Measurements from ENCODE around the gene CFHR1.
"Not testable (repeated sequence)": the region's sequence is repeated elsewhere in the genome, so short reads cannot be mapped to it uniquely, and the experiment has no call there.

The CFHR1 gene

DNA sequence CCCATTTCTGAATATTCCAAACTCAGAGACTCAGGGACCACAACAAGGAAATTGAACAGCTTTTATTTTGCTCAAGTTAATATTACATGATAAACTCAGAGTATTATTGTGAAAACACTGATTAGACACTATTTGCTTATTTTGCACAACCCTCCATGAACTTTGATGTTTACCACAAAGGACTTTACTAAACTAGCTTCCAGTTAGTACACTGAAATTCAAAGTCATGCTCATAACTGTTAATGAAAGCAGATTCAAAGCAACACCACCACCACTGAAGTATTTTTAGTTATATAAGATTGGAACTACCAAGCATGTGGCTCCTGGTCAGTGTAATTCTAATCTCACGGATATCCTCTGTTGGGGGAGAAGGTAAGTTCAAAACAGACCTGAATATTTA, at the start of gene CFHR1:
TSS of gene CFHR1 (plus strand) at position 201 of the 400 bp plus-strand sequence. CDS start at position 315, 114 bp downstream.
- not testable (repeated sequence) for DNase-seq (ENCODE audit: low read depth in 3 of 3)

DNA sequence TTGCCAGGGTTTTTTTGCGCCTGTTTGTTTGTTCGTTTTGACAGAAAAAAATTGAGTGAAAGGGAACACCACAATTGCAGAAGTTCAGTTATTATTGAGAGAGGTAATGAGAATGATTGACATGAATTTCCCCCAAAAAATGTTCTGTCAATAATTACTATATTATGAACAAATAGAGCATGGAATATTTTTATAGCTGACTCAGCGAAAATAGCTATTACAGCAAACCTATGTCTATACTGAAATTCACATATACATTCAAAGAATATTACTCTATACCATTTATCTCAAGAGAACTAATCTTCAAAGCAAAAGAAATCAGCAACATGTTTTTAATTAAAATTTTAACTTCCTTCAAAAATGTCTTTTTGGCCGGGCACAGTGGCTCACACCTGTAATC, 49.7 kb upstream of the CFHR1 start:
- DNase-seq (ENCODE audit: low read depth in 3 of 3), result not testable (repeated sequence)

DNA sequence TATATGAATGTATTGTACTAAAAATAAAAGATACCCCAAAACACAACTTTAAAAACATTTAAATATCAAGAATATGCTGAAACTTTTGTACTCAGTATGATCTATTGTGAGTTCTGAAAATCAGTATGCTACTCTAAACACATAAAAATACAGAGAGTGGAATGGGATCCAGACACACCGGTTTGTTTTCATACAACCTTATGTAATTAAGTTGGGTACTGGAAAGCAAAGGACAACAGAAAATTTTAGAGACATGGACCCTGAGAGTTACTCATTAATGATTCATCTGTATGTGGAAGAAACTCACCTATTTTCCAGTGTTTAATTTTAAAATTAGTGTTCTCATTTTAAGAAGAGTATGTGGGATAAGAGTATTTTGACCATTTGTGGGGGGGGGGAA, 45.8 kb upstream of the CFHR1 start:
- DNase-seq (ENCODE audit: low read depth in 3 of 3), result no peak

DNA sequence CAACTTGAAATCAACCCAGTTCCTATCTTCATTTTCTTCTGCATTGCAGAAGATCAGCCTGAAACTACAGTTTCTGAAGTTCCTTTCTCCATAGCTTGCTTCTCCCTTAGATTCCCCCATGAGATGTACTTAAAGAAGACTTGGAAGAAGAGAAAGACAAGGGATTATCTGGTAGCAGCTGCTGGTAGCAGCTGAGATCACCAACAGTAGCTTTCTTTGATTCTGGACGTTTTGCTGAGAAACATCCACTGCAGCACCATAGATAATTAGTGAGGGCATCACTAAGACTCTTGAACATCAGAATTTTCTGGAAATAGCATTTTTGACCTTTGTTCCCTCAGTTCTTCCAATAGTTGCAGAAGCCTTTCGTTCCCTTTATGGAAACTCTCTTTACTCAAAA, 45.4 kb upstream of the CFHR1 start:
- no peak for DNase-seq (ENCODE audit: low read depth in 3 of 3)

DNA sequence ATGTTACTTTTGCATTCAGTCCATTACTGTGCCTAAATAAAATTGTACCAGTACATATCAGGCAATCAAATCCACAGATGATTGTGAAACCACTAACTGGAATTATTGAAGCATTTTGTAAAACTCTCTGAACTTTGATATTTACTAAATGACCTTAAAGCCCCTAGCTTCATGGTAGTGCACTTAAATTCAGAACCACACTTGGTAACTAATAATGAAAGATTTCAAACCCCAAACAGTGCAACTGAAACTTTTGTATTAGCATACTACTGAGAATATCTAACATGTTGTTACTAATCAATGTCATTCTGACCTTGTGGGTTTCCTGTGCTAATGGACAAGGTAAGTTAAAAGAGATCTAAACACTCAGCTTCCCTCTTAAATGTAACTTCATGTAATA, 44.9 kb upstream of the CFHR1 start, which contains the start of gene CFHR3:
TSS of gene CFHR3 (plus strand) at position 238 of the 400 bp plus-strand sequence. CDS start at position 285, 47 bp downstream.
- no peak for DNase-seq (ENCODE audit: low read depth in 3 of 3)

DNA sequence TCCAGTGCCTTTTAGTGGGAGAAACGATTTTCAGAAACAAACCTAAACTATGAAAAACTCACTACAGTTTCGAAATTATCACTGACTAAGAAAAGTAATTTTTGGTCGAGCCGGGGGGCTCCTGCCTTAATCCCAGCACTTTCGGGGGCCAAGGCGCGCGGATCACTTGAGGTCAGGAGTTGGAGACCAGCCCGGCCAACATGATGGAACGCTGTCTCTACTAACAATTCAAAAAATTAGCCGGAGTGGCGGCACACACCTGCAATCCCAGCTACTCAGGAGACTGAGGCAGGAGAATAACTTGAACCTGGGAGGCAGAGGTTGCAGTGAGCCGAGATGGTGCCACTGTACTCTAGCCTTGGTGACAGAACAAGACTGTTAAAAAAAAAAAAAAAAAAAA, 41.9 kb upstream of the CFHR1 start:
- DNase-seq (ENCODE audit: low read depth in 3 of 3), result no peak

DNA sequence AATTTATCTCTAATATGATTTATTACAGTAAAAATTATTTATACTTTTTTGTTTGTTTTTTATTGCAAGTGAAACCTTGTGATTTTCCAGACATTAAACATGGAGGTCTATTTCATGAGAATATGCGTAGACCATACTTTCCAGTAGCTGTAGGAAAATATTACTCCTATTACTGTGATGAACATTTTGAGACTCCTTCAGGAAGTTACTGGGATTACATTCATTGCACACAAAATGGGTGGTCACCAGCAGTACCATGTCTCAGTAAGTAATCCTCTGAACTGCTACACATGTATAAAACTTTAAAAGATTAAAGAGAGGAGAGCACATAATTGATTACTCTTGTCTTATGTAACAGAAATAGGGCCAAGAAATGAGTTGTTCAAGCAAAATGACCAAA, 40.4 kb upstream of the CFHR1 start:
- DNase-seq (ENCODE audit: low read depth in 3 of 3), result no peak

DNA sequence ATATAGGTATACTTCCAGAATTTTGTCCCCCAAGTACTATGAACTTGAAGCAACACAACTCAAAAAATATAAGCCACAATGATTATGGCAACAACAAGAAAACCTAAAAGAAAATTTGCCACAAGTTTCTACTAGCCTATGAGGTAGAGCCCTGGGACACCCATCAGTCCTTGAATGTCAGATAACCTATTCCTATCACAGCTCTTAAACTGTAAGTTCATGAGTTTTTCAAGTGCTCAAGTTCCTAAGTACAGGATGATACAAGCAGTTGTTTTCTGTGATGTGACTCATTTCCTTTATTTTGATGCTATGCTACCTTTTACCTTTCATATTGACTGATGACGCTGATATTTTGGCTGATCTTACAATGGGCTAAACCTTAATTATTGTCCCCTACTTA, 28.3 kb upstream of the CFHR1 start:
- DNase-seq (ENCODE audit: low read depth in 3 of 3), result not testable (repeated sequence)

DNA sequence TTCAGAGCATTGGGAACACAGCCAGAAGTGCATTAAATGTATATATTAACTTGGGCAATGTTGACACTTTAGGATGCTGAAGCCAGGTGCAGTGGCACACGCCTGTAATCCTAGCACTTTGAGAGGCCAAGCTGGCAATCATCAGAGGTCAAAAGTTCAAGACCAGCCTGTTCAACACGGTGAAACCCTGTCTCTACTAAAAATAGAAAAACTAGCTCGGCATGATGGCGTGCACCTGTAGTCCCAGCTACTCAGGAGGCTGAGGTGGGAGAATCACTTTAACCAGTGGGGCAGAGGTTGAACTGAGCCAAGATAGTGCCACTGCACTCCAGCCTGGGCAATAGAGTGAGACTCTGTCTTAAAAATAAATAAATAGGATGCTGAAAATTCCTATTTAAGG, 25.4 kb upstream of the CFHR1 start:
- DNase-seq (ENCODE audit: low read depth in 3 of 3), result not testable (repeated sequence)

DNA sequence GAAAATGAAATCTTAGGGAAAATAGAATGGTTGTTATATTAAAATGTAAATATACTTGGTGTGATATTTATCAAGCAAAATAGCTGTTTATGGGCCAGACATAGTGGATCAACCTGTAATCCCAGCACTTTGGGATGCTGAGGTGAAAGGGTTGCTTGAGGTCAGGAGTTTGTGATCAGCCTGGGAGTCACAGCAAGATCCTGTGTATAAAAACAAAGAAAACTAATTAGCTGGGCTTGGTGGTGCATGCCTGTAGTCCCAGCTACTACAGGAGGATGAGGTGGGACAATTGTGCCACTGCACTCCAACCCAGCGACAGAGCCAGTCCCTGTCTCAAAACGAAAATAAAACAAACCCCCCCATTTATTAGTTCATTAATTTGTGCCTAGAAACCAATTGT, 21.6 kb upstream of the CFHR1 start:
- no peak for DNase-seq (ENCODE audit: low read depth in 3 of 3)

DNA sequence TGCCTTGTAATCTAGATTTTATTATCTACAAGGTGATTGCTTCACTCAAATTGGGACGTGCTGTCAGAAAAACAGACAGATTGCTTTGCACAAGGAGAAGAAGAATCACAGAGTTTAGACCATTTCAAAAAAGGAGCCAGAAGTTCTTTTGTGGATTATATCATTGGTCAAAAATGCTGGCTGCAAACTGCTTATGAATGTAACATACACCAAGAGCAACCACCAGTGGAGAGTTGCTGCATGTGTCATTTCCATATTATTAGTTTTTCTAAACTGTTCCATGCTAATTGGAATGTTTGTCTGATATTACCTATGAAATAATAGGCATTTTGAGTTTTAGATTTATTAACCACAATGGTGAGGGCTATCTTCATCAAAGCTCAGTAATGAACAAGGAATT, 17.6 kb upstream of the CFHR1 start:
- DNase-seq (ENCODE audit: low read depth in 3 of 3), result not testable (repeated sequence)

DNA sequence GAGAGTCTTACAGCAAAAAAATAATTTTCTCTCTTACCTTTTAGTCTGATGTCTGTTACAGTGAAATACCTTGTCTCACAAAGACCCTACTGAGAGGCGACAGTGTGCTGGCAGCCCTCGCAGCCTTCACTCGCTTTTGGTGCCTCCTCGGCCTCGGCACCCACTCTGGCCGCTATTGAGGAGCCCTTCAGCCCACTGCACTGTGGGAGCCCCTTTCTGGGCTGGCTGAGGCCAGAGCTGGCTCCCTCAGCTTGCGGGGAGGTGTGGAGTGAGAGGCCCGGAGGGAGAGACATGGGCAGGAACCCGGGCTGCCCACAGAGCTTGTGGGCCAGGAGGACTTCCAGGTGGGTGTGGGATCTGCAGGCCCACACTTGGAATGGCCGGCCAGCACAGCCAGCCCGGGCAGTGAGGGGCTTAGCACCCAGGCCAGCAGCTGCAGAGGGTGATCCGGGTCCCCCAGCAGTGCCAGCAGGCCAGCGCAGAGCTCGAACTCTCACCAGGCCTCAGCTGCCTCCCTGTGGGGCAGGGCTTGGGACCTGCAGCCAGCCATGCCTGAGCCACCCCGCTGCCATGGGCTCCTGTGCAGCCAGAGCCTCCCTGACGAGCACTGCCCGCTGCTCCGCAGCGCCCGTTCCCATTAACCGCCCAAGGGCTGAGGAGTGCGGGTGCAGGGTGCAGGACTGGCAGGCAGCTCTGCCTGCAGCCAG, 10.8 kb upstream of the CFHR1 start:
- no peak for DNase-seq (ENCODE audit: low read depth in 3 of 3)

DNA sequence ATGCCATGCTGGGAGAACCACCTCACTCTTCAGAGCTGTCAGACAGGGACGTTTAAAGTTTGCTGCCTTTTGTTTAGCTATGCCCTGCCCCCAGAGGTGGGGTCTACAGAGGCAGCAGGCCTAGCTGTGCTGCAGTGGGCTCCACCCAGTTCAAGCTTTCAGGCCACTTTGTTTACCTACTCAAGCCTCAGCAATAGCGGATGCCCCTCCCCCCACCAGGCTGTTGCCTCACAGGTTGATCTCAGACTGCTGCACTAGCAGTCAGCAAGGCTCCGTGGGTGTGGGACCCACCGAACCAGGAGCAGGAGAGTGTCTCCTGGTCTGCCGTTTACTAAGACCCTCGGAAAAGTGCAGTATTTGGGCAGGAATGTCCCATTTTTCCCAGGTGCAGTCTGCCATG, 2.1 kb upstream of the CFHR1 start:
- not testable (repeated sequence) for DNase-seq (ENCODE audit: low read depth in 3 of 3)

DNA sequence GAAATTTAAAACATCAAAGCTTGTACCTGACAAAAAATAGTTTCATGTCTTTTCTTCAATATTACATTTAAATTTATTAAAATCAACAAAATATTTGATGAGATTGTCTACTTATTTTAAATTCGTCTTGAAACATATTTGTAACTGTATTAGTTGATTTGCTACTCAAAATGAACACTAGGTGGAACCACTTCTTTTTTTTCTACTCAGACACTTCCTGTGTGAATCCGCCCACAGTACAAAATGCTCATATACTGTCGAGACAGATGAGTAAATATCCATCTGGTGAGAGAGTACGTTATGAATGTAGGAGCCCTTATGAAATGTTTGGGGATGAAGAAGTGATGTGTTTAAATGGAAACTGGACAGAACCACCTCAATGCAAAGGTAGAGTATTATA, 8.3 kb downstream of the CFHR1 start:
- not testable (repeated sequence) for DNase-seq (ENCODE audit: low read depth in 3 of 3)

DNA sequence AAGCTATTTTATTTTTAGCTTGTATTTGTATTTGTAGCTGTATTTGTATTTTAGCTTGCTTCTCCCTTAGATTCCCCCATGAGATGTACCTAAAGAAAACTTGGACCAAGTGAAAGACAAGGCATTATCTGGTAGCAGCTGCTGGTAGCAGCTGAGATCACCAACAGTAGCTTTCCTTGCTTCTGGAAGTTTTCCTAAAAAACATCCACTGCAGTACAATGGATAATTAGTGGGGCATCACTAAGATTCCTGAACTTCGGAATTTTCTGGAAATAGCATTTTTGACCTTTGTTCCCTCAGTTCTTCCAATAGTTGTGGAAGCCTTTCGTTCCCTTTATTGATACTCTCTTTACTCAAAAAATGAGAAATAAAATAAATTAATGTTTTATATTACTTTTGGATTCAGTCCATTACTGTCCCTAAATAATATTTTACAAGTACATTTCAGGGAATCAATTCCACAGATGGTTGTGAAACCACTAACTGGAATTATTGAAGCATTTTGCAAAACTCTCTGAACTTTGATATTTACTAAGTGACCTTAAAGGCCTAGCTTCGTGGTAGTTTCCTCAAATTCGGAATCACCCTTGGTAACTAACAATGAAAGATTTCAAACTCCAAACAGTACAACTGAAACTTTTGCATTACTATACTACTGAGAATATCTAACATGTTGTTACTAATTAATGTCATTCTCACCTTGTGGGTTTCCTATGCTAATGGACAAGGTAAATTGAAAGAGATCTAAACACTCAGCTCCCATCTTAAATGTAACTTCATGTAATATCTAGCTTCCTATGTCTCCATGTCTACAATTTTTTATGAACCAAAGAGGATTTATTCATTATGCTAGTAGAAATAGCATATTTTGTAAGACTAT, 30.3 kb downstream of the CFHR1 start:
- DNase-seq (ENCODE audit: low read depth in 3 of 3), result not testable (repeated sequence)

DNA sequence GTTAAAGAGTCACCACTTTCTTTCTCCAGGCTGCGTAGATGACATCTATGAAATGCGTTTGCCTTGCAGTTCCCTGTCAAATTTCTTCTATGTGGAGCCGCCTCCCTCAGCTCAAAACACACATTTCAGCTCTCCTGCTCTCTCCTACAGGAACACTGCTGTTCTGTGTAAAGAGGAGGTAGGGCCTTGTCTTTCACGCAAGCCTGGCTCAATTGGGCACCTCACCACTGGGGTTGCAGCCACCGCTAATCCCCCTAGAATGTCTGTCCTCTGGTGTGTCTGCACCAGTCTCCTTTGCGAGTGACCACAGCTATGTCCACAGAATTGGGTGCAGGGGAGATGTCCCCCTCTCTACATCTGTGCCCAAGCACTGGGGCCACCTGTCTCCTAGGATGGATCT, 36.5 kb downstream of the CFHR1 start:
- DNase-seq (ENCODE audit: low read depth in 3 of 3), result no peak

DNA sequence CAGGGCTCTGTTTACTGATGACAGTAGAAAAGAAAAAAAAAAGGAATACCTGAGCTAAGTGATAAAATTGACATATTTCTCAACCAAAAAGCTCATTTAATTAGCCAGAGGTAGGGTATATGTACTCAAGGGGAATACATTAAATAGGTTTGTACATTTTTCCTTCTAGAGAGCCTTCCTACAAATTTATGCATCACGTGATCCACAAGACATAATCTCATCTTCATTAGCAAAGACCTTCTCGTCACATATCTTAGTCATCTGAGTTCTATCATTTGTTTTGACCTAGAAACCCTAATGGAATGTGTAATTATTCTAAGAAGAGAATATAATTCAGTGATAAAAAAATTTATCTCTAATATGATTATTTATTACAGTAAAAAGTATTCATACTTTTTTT, 37.7 kb downstream of the CFHR1 start:
- DNase-seq (ENCODE audit: low read depth in 3 of 3), result no peak

DNA sequence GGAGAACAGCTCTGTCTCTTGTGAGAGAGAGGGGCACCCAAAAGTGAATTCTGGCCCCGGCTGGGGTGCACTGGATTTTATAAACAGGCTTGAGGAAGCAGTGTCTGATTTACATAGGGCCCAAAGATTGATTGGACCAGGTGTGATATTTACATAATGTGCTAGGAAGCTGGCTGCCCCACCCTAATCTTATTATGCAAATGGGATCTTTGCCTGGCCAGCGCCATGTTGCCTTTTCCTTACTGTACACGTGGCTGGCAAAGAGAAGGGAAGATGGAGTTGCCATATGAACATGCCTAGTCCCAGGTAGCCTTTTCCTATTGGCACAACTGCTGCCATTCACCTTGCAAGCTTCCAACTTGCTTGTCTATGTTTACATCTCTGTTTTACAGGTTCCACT, 39.3 kb downstream of the CFHR1 start:
- DNase-seq (ENCODE audit: low read depth in 3 of 3), result no peak

DNA sequence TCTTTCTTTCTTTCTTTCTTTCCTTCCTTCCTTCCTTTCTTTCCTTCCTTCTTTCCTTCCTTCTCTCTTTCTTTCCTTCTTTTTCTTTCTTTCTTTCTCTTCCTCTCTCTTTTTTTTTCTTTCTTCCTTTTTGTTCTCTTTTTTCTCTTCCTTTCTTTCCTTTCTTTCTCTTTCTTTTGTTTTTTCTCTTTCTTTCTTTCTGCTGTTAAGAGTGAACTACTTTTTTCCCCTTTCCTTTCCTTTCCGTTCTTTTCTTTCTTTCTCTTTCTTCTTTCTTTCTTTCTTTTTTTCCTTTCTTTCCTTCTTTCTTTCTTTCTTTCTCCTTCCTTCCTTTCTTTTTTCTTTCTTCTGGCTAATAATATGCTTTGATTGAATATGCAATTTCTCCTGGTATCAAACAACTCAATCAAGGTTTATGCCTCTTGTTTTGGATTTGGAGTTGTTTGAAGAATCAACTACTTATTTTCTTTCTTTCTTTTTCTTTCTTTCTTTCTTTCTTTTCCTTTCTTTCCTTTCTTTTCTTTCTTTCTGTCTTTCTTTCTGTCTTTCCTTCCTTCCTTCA, 40.9 kb downstream of the CFHR1 start:
- DNase-seq (ENCODE audit: low read depth in 3 of 3), result no peak

DNA sequence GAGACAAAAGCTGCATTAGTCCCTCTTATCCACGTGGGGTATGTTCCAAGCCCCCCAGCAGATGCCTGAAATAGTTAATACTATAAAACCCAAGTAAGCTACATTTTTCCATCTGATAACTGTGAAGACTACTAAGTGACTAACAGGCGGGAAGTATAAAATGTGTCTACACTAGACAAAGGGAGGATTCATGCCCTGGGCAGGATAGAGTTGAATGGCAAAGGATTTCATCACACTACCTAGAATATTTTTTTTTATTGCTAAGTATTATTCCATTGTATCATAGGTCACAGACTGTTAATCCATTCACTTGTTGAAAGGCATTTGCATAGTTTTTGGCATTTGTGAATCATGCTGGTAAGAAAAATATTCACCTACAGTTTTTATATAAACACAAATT, 41.9 kb downstream of the CFHR1 start:
- no peak for DNase-seq (ENCODE audit: low read depth in 3 of 3)

DNA sequence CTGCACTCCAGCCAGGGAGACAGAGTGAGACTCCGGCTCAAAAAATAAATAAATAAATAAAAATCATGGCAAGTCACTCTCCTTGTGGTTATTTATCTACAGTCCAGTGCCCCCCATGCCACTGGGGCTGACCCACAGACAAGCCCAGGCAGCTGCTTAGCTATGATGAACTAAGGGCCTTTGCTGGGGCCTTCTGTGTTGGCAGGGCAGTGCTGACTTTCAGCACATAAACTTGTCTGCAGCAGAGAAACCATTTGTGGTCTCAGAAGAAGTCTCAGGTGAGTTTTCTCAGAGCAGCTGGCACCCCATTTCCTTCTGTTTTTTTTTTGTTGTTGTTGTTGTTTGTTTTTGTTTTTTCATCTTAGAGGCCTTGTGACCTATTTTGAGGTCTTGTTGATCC, 47.4 kb downstream of the CFHR1 start:
- no peak for DNase-seq (ENCODE audit: low read depth in 3 of 3)

DNA sequence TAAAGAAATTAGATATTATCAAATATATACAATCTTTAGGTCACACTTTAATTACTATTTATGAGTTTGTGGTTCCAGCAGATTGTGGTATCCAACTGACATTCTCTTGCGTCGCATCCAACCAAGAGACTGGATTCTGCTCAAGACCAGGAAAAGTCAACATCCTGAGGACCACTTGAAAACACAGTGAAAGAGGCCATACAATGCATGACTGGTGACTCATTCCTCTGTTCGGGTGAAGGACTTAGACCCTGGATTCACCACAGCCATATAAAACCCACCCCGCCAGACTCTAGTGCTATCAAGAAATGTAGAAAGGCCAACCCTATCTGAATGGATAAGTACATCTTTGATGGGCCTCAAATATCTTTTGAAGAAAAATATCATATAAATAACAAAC, 53.9 kb downstream of the CFHR1 start:
- DNase-seq (ENCODE audit: low read depth in 3 of 3), result no peak

DNA sequence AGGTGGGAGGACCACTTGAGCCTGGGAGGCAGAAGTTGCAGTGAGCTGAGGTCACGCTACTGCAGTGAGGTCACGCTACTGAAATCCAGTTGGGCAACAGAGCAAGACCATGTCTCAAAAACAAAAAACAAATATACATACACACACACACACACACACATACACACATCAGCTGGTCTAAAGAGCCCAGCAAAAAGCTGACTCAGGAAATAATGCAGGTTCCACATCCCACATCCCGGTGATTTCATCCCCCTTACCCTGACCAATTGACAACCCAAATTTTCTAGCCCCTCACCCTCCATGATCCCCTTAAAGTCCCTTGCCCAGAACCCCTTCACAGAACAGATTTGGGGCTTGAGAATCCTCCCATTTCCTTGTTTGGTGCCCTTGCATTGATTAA, 56.4 kb downstream of the CFHR1 start:
- DNase-seq (ENCODE audit: low read depth in 3 of 3), result no peak

Measured in stimulated activated CD4-positive, alpha-beta T cell treated with anti-CD3 and anti-CD28 coated beads, TNF-alpha, amount 100 ng/mL, for 4 hours (primary cell).